ENCODE measurements around the gene MFAP5. TPM values are rescaled to one million over a fixed set of nuclear protein-coding genes. Genes with fewer than 3 reads are reported as not detected.

Gene MFAP5
- total RNA-seq, 1 experiment from 2014 or later, result not detected

GRCh38 chr12:8622646-8623045, 40.0 kb downstream of the MFAP5 start:
- TF ChIP-seq ATF3 (IDR thresholded peaks at IDR 0.05) (no peak), SIN3A (IDR thresholded peaks at IDR 0.05; ENCODE audit: low read depth) (no peak), ZNF274 (IDR thresholded peaks at IDR 0.05; ENCODE audit: low read depth, low read length) (no peak), EZH2phosphoT487 (IDR thresholded peaks at IDR 0.05; ENCODE audit: borderline replicate concordance) (no peak), EZH2 (IDR thresholded peaks at IDR 0.05) (no peak), POLR2A (IDR thresholded peaks at IDR 0.05; ENCODE audit: borderline replicate concordance, extremely low read depth, insufficient read depth, insufficient read length) (no peak)
- TF ChIP-seq, protein P1, sequence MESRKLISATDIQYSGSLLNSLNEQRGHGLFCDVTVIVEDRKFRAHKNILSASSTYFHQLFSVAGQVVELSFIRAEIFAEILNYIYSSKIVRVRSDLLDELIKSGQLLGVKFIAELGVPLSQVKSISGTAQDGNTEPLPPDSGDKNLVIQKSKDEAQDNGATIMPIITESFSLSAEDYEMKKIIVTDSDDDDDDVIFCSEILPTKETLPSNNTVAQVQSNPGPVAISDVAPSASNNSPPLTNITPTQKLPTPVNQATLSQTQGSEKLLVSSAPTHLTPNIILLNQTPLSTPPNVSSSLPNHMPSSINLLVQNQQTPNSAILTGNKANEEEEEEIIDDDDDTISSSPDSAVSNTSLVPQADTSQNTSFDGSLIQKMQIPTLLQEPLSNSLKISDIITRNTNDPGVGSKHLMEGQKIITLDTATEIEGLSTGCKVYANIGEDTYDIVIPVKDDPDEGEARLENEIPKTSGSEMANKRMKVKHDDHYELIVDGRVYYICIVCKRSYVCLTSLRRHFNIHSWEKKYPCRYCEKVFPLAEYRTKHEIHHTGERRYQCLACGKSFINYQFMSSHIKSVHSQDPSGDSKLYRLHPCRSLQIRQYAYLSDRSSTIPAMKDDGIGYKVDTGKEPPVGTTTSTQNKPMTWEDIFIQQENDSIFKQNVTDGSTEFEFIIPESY (IDR thresholded peaks at IDR 0.05; ENCODE audit: extremely low read depth, insufficient replicate concordance, low read length), result no peak
- TF ChIP-seq, protein P2, sequence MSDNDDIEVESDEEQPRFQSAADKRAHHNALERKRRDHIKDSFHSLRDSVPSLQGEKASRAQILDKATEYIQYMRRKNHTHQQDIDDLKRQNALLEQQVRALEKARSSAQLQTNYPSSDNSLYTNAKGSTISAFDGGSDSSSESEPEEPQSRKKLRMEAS (IDR thresholded peaks at IDR 0.05), result no peak
- Histone ChIP-seq H3K4me3 (replicated peaks in 1 of 2; ENCODE audit: low read depth in 1 of 2, low read length in 2 of 2) (no peak overlapping the region), H2AFZ (ENCODE audit: low read depth, low read length, poor library complexity, severe bottlenecking) (no peak overlapping the region), H3K9me3 (ENCODE audit: control insufficient read depth in 1 of 2, insufficient read depth in 1 of 2, low read depth in 1 of 2, low read length in 2 of 2) (no peaks in the 10 kb centered on the region), H3K4me2 (ENCODE audit: low read length) (no peak overlapping the region), H3K9ac (ENCODE audit: low read length) (no peak overlapping the region), H3K9me2 (ENCODE audit: insufficient read depth) (no peaks in the 10 kb centered on the region), H3K27me3 (ENCODE audit: insufficient read depth, low read length) (no peaks in the 10 kb centered on the region), H3K27ac (ENCODE audit: low read depth, low read length) (no peak overlapping the region), H3K79me2 (ENCODE audit: insufficient read depth, low read length) (no peaks in the 10 kb centered on the region), H3K36me3 (ENCODE audit: control insufficient read depth in 1 of 2, insufficient read depth in 2 of 2, low read length in 2 of 2) (no peaks in the 10 kb centered on the region), H4K20me1 (ENCODE audit: insufficient read depth) (no peaks in the 10 kb centered on the region), H3K4me1 (ENCODE audit: control insufficient read depth in 1 of 2, insufficient read depth in 2 of 2, low read length in 2 of 2) (no peaks in the 10 kb centered on the region)
- POLR2A ChIA-PET, result no interaction called here
- no TSS peak for BruUV-seq (replicated peaks)
- CTCF ChIA-PET, result interaction anchor here (1.3 kb wide), 1 partner anchor 14 kb away, joined by 5 read pairs; no protein-coding TSS in a partner anchor
- RAD21 ChIA-PET (ENCODE audit: low non-redundant PET in 1 of 2, low total read pairs in 2 of 2, uncharacterized antibody in 2 of 2, unreplicated experiment in 2 of 2), result no interaction called here
- DNase-seq (ENCODE audit: low read depth, low spot score), result no peak
- intact Hi-C loops (cut with micrococcal nuclease), result no loop called here
- ATAC-seq, result no peak
